AG08396 (cell line): ENCODE results near the gene FRG2.
"Not testable (repeated sequence)": the region's sequence is repeated elsewhere in the genome, so short reads cannot be mapped to it uniquely, and the experiment has no call there.

Experiments used
- DNase-seq: peaks from one replicate; pipeline ENCODE4 v3.0.0; 2012; ENCODE audit warnings: low spot score, mixed read lengths

FRG2 gene

GRCh38 chr4:190016369-190017289 lies 10.4 kb downstream of the FRG2 start:
- DNase-seq = no peak

DNA sequence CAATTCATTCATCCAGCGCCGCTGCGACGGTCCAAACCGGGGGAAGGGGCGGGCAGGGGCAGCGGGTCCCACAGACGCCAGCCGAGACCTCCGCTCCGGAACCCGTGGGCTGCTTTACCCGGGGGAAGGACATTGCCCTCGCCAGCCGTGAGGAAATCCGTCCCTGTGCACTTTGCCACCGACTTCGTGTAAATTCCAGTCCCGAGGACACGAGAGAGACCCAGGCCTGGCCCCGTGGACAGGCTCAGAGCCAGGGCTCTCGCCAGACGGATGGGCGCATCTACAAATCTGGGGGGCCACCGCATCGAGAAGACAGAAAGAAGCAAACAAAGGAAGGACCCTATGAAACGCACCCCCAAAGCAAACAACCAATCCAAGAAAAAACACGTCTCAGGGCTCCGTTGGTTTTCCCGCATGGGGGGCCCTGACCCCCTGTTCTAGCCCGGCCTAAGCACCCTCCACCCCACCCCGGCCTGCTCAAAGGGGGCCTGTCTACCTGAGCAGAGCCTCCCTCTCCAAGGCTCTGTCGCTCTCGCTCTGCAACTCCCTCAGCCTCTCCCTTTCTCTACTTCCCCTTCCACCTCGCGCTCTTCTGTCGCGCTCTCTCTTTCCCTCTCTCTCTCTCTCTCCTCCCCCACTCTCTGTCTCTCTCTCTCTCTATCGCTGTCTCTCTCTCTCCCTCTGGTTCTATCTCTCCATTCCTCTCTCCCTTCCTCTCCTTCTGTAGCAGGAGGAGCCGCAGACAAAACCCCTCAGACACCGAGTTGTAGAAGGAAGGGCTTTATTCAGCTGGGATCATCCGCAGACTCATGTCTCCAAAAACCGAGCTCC lies 11.3 kb downstream of the FRG2 start:
- no peak for DNase-seq

DNA sequence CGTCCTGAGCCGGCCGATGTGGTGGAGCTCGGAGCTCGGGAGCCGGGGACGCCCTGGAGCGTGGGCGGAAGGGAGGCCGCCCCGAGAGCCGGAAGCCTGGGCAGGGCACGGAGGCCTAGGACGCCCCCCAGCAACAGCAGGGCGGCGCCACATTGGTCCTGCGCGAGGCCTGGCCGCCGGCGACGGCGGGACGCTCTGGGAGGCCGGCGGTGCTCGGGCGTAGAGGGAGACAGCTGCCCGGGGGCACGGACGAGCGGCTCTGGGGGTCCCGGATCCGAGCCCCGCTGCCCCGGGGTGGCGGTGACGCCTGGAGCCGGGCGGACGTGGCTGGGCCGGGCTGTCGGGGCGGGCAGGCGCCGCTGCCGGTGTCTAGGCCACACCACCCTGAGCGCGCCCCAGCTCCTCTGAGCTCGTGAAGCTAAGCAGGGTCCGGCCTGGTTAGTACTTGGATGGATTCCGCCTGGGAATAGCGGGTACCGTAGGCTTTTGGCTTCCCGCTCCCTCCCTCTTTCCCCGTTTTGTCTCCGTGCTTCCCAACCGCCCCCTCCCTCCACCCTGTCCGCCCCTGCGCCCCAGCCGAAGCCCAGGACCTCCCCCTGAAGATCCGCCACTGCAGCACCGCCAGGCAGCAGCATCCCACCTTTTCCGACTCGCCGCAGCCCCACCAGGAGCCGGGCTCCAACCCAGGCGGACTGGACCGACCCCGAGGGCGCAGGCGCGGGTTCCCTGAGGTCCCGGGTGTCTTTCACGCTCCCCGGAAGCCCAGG lies 12.1 kb downstream of the FRG2 start:
- no peak for DNase-seq

GRCh38 chr4:189989941-189990340 lies 37.1 kb downstream of the FRG2 start:
- not testable (repeated sequence) for DNase-seq

GRCh38 chr4:189988877-189989431 lies 38.1 kb downstream of the FRG2 start:
- DNase-seq = no peak

DNA sequence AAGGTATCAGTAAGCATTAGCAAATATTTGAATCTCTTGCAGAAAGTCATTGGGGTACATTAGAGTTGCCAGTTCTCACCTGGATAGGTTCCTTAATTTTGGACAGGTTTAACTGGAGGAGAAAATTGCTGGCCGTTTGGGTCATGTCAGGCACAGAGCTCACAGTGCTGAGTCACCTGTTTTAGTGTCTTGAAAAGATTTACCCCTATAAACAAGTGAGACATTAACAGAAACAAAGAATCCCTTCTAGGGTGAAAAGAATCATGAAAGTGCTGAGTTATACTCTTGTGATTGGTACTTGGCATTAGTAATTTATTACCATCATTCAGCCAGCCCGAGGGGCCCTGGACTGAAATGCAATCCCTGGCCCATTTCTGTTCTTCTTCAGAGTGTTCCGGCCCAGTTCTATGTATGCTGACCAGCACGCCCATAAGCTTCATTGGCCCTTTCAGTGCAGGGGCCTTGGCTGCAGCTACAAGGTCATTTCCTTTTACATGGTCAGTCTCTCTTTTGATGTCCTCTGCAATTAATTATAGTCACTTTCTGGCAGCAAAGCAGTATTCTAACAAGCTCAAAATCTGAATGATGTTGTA lies 41.3 kb downstream of the FRG2 start:
- not testable (repeated sequence) for DNase-seq

- not testable (repeated sequence) for DNase-seq
These were observed 42.4 kb downstream of the FRG2 start for GRCh38 chr4:189984661-189985060.

DNA sequence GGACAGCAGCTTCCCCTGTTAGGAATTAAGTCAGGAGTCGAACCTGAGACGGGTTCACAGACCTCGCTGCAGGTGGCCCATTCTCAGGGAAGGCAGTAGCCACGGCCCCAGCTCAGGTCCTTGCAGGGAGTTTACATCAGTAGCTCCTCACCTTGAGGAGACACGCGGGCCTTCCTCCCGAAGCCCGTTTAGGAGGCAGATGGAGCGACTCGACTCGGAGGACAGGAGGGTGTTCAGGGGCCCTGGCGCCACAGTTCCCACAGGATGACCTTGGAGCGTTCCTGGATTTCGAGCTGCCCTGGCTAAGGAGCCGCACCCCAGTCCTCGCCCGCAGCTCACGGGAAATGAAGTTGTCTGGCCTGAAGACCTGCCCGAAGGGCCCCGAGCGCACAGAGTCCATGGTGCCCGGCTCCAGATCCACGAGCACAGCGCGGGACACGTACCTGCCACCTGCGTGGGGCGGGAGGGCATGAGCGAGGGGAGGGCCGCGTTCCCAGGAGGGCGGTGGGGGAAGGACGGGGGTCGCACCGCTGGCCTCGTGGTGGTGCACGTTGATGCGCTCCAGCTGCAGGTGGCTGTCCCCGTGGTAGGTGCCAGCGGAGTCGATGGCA lies 43.0 kb downstream of the FRG2 start:
- DNase-seq = not testable (repeated sequence)

DNA sequence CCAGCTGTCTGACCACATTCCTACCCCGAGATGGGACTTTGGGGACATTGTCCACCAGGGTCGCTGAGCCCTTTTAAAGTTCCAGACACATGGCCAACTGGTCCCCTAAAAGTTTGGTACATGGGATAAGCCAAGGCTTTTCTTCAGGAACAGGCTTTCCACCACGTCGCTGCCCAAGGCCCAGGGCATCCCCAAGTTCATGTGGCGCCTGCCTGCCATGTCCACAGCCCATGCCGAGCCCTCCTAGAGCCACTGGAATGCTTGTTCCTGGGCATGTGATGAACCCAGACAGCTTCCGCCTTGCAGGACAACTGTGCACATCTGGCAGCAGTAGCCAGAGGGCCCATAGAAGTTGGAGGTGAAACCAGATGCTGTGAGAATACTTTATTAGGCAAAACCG lies 45.1 kb downstream of the FRG2 start:
- DNase-seq = no peak

DNA sequence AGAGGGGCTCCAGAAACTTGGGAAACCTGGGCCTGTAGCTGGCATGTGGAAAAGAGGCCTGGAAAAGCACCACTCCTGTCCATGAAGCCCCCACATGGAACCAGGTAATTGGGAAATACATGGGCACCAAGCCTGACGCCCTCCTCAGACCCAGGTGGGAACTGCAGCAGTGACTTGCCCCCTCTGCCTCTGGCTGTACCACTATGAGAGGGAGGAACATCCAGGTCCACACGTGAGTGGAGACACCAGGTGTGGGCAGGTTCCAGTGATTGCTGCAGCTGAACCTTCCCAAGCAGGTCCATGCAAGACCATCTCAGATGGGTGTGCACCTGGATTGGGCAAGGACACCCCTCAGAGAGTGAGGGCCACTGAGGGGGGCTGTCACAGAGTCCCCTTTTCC lies 46.8 kb downstream of the FRG2 start:
- DNase-seq = not testable (repeated sequence)

DNA sequence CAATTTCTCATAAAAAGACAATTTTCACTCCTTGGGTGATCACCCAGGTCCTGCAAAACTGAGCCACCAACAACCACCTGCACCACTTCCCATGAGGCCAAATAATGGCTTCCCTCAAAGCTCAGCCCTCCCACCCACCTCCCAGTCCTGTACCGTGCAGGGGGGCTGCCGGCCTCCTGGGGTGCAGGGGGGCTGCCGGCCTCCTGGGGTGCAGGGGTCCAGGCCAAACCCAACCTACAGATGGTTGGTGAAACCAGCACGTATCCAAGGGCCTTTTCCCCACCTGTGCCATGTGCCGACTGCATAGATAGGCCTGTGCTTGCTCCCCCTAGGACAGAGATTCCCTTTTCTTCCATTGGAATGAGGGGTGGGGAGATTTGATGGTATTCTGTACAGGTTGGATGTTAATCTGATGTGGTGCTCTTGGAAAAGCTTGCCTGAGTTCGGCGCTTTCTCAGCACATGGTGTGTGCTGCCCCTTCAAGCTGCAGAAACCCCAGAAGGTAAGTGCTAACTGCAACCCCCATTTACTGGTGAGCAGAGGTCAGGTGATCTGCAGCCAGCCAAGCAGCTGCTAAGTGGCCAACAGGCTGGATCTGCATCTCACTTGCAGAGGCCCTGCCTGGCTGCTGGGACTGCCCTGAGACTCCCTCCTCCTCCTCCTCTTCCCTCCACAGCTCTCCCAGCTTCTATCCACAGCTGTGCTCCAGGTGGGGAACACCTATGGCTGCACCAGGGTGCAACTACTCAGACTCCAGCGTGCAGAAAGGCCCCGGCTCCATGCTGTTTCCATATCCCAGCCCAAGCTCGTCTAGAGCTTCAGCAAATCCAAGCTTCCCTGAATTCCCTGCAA lies 47.6 kb downstream of the FRG2 start:
- DNase-seq = no peak
